Mesothelial cell of epicardium (in vitro differentiated cells): ENCODE measurements around the gene AGAP4. TPM values are rescaled to one million over a fixed set of nuclear protein-coding genes. Genes with fewer than 3 reads are reported as not detected.
"Not testable (repeated sequence)": the region's sequence is repeated elsewhere in the genome, so short reads cannot be mapped to it uniquely, and the experiment has no call there.

Experiments
- DNase-seq, 2 experiments: peaks; one replicate each; pipeline ENCODE4 v3.0.0; 2021; ENCODE audit warnings: low spot score in 2 of 2; ENCODE audit not compliant: unreplicated experiment in 2 of 2
- H3K27ac Mint-ChIP-seq: 2 replicates; pipeline ENCODE4 v1.8.0; 2021; ENCODE audit warnings: mixed read lengths
- H3K27me3 Mint-ChIP-seq: 2 replicates; pipeline ENCODE4 v1.8.0; 2021; ENCODE audit warnings: low read depth, mixed read lengths
- H3K36me3 Mint-ChIP-seq: 2 replicates; pipeline ENCODE4 v1.8.0; 2021; ENCODE audit warnings: mixed read lengths
- H3K4me1 Mint-ChIP-seq: 2 replicates; pipeline ENCODE4 v1.8.0; 2021; ENCODE audit warnings: mixed read lengths
- H3K4me3 Mint-ChIP-seq: 2 replicates; pipeline ENCODE4 v1.8.0; 2021; ENCODE audit warnings: mild to moderate bottlenecking, moderate library complexity, mixed read lengths
- H3K9me3 Mint-ChIP-seq: 2 replicates; pipeline ENCODE4 v1.8.0; 2021; ENCODE audit warnings: mixed read lengths
- CTCF ChIP-seq: fragments of 200-600 bp; sonication (generic); IDR thresholded peaks from one replicate; pipeline ENCODE4 v1.5.0; 2021; ENCODE audit warnings: antibody characterized with exemption; ENCODE audit not compliant: unreplicated experiment
- total RNA-seq: library from RNA; stranded (reverse); gene quantifications from 3 replicates; pipeline ENCODE4 v1.2.1, GENCODE V29; 2021

Gene AGAP4
- total RNA-seq, 1 donor from 2014 or later: 40.7 TPM

DNA sequence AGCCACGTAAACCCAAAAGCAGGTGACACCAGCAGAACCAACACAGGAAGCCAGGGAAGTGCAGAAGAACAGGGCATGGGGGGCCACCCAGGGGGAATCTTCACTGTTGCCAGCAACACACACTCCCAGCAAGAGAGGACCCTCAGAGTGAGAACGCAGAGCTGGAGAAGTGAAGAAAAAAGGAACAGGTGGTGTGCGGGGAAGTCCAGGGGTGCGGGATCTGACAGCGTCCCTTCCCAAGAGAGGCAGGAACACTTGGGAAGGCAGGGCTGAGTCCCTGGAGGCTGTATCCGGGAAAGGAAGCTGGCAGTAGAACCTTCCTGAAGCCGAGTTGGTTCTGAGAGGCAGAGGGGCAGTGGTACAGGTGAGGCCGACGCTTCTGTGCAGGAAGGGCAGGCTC is 27.7 kb downstream of the AGAP4 start:
- no peaks in the 10 kb centered on the region for H3K4me1 Mint-ChIP-seq
- peaks cover 1% of the 10 kb centered on the region for H3K36me3 Mint-ChIP-seq
- H3K4me3 Mint-ChIP-seq: no peak overlapping the region
- no peak for DNase-seq
- H3K27me3 Mint-ChIP-seq: no peaks in the 10 kb centered on the region
- peaks cover 19% of the 10 kb centered on the region for H3K9me3 Mint-ChIP-seq
- no peak overlapping the region for H3K27ac Mint-ChIP-seq
- no peak for TF ChIP-seq CTCF

DNA sequence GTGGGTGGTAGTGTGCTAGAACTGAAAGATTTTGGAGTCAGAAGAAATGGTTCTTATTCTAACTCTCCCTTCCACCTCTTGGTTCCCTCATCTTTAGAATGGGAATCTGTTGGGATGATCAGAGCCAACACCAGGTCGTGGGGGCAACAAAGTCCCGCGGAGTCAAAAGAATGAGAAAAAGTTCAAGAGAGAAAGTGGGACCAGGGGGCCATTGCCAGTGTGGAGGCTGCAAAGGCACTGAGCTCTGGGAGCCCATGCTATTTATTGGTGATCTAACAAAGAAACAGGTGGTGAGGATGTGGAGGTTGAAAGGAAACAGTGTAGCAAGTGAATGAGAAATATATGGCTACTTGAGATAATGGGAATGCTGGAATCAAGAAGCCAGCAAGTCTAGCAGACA is 29.4 kb downstream of the AGAP4 start:
- DNase-seq: no peak
- Mint-ChIP-seq H3K9me3 (peaks cover 19% of the 10 kb centered on the region), H3K27me3 (no peaks in the 10 kb centered on the region), H3K4me1 (no peaks in the 10 kb centered on the region), H3K27ac (no peak overlapping the region), H3K4me3 (no peak overlapping the region), H3K36me3 (no peaks in the 10 kb centered on the region)
- TF ChIP-seq CTCF: no peak

DNA sequence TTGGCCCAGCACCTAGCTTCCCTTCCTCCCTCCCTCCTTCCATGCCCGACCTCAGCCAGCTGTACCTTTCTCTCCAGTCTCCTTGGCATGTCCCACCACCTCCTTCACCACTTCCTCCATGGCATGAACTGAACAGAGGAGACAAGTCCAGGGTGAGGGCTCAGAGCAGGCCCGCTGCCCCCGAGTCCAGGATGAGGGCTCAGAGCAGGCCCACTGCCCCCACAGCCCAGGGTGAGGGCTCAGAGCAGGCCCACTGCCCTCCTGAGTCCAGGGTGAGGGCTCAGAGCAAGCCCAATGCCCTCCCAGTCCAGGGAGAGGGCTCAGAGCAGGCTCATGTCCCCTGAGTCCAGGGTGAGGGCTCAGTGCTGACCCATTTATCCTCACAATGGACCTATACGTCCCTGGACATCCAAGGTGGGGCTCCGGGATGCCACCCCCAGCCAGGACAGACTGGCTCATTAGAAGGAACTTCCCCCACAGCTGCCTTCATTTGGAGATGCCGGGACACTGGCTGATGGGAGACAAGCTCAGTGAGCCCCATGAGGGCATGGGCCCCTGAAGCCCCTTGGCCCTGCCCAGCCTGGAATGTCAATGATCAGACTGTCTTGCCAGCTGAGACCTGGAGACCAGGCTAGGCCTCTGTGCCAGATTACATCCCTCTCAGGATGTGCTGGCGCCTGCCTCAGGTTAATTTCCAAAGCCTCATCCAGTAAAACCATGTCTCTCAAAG is 30.0 kb downstream of the AGAP4 start:
- Mint-ChIP-seq H3K9me3 (peaks cover 19% of the 10 kb centered on the region), H3K27ac (no peak overlapping the region), H3K4me3 (no peak overlapping the region), H3K4me1 (no peaks in the 10 kb centered on the region), H3K27me3 (no peaks in the 10 kb centered on the region), H3K36me3 (no peaks in the 10 kb centered on the region)
- no peak for DNase-seq
- TF ChIP-seq CTCF: no peak

DNA sequence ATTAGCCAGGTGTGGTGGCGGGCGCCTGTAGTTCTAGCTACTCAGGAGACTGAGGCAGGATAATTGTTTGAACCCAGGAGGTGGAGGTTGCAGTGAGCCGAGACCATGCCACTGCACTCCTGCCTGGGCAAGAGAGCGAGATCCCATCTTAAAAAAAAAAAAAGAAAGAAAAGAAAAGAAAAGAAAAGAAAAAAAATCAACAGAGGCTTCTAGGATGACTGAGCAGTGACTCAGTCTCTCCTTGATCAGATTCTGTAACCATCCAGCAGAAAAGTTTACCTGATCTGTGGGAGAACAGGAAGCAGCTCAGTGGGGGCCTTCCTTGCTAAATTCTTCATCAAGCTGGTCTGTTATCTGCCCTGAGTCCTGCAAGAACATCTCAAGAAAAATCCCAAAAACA is 33.2 kb downstream of the AGAP4 start:
- DNase-seq, H3K27me3 Mint-ChIP-seq, H3K27ac Mint-ChIP-seq, H3K36me3 Mint-ChIP-seq, H3K4me3 Mint-ChIP-seq, H3K4me1 Mint-ChIP-seq: not testable (repeated sequence)
- peaks cover 19% of the 10 kb centered on the region for H3K9me3 Mint-ChIP-seq

- H3K27me3 Mint-ChIP-seq, H3K4me1 Mint-ChIP-seq, H3K36me3 Mint-ChIP-seq, H3K4me3 Mint-ChIP-seq, DNase-seq, H3K27ac Mint-ChIP-seq: not testable (repeated sequence)
- H3K9me3 Mint-ChIP-seq: peaks cover 11% of the 10 kb centered on the region
Observed at GRCh38 chr10:45812959-45813358, 34.3 kb downstream of the AGAP4 start.

GRCh38 chr10:45811075-45811474 is 36.2 kb downstream of the AGAP4 start:
- H3K36me3 Mint-ChIP-seq: no peaks in the 10 kb centered on the region
- no peaks in the 10 kb centered on the region for H3K4me1 Mint-ChIP-seq
- H3K27me3 Mint-ChIP-seq: no peaks in the 10 kb centered on the region
- no peak for TF ChIP-seq CTCF
- H3K27ac Mint-ChIP-seq: no peak overlapping the region
- H3K4me3 Mint-ChIP-seq: no peak overlapping the region
- DNase-seq: no peak
- H3K9me3 Mint-ChIP-seq: no peaks in the 10 kb centered on the region

- TF ChIP-seq CTCF: no peak
- no peaks in the 10 kb centered on the region for H3K27me3 Mint-ChIP-seq
- H3K4me1 Mint-ChIP-seq: no peaks in the 10 kb centered on the region
- H3K36me3 Mint-ChIP-seq: no peaks in the 10 kb centered on the region
- H3K4me3 Mint-ChIP-seq: no peak overlapping the region
- H3K27ac Mint-ChIP-seq: no peak overlapping the region
- no peak for DNase-seq
- H3K9me3 Mint-ChIP-seq: no peaks in the 10 kb centered on the region
Observed at GRCh38 chr10:45809837-45810236, 37.5 kb downstream of the AGAP4 start.

DNA sequence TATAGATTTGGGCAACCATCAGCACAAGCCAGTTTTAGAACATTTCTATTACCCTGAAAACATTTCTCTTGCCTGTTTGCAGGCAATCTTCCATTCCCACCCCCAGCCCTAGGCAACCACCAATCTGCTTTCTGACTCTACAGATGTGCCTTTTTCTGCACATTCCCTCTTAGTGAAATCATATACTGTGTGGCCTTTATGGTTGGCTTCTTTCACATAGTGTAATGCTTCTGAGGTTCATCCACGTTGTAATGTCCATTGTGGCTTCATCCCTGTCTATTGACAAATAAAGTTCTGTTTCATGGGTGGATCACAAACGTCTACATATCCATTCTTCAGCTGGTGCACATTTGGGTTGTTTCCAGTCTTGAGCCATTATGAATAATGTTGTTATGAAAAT is 42.3 kb downstream of the AGAP4 start:
- not testable (repeated sequence) for H3K36me3 Mint-ChIP-seq, H3K9me3 Mint-ChIP-seq, H3K4me3 Mint-ChIP-seq, DNase-seq, H3K27ac Mint-ChIP-seq, H3K4me1 Mint-ChIP-seq, H3K27me3 Mint-ChIP-seq
